Measurements from ENCODE around the gene BCAS3.

Gene BCAS3

DNA sequence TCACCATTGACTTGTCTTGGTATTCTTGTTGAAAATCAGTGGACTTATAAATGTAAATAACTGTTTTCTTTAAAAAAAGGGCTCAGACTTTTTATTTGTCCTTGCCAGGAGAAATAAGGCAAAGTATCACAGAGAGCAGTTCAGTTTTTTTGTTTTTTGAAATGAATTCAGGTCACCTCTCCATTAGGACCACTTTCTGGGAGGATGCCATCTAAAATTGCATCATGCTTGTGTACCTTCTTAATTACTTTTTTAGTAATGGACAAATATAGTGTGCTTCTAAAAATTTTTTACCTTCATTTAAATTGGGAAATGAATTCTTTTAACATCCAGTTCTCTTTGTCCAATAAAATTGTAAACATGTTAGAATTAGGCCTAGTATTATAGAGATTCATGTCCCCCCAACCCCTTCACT, 210.0 kb downstream of the BCAS3 start:
- no peak overlapping the region for H3K4ac ChIP-seq (ENCODE audit: low read depth in 1 of 2, low read length in 2 of 2)
- H3K36me3 ChIP-seq (ENCODE audit: control insufficient read depth in 1 of 2, insufficient read depth in 2 of 2, low read depth in 1 of 2, low read length in 2 of 2) = no peaks in the 10 kb centered on the region
- no peak overlapping the region for H2BK5ac ChIP-seq (ENCODE audit: low read depth, low read length, poor library complexity, severe bottlenecking)
- H3K4me1 ChIP-seq (ENCODE audit: control insufficient read depth, insufficient read depth, low read depth, low read length) = no peaks in the 10 kb centered on the region
- no peak overlapping the region for H3K18ac ChIP-seq (ENCODE audit: low read depth in 1 of 2, low read length in 2 of 2)
- H3K27ac ChIP-seq (ENCODE audit: low read length, poor library complexity, severe bottlenecking) = no peak overlapping the region
- no peak overlapping the region for H4K91ac ChIP-seq (ENCODE audit: low read length)
- H3K27me3 ChIP-seq (ENCODE audit: control insufficient read depth in 1 of 2, insufficient read depth in 1 of 2, low read length in 2 of 2) = no peaks in the 10 kb centered on the region
- no peaks in the 10 kb centered on the region for H3K9me3 ChIP-seq (ENCODE audit: control insufficient read depth, low read length)
- no peak overlapping the region for H2BK12ac ChIP-seq (ENCODE audit: low read length in 2 of 2)
- H3K23ac ChIP-seq (ENCODE audit: low read length in 2 of 2) = no peak overlapping the region
- no peaks in the 10 kb centered on the region for H3K79me1 ChIP-seq (replicated peaks; ENCODE audit: low read length, poor library complexity, severe bottlenecking)
- H3K4me3 ChIP-seq (ENCODE audit: insufficient read depth in 1 of 2, low read depth in 1 of 2, low read length in 2 of 2) = no peak overlapping the region
- H4K8ac ChIP-seq (ENCODE audit: low read length) = no peak overlapping the region
- no peak overlapping the region for H2AFZ ChIP-seq (ENCODE audit: low read depth, low read length)
- H2BK15ac ChIP-seq (ENCODE audit: low read depth, poor library complexity, severe bottlenecking) = no peak overlapping the region
- H3K14ac ChIP-seq (ENCODE audit: low read length in 2 of 2) = no peak overlapping the region
- no peak overlapping the region for H3K9ac ChIP-seq (ENCODE audit: low read length)
- no peak overlapping the region for H3K4me2 ChIP-seq (ENCODE audit: low read length, poor library complexity, severe bottlenecking)
- no peak overlapping the region for H2BK120ac ChIP-seq (ENCODE audit: low read depth, low read length)
- no peak for DNase-seq
- H2AK5ac ChIP-seq (ENCODE audit: low read length, severe bottlenecking) = no peak overlapping the region

DNA sequence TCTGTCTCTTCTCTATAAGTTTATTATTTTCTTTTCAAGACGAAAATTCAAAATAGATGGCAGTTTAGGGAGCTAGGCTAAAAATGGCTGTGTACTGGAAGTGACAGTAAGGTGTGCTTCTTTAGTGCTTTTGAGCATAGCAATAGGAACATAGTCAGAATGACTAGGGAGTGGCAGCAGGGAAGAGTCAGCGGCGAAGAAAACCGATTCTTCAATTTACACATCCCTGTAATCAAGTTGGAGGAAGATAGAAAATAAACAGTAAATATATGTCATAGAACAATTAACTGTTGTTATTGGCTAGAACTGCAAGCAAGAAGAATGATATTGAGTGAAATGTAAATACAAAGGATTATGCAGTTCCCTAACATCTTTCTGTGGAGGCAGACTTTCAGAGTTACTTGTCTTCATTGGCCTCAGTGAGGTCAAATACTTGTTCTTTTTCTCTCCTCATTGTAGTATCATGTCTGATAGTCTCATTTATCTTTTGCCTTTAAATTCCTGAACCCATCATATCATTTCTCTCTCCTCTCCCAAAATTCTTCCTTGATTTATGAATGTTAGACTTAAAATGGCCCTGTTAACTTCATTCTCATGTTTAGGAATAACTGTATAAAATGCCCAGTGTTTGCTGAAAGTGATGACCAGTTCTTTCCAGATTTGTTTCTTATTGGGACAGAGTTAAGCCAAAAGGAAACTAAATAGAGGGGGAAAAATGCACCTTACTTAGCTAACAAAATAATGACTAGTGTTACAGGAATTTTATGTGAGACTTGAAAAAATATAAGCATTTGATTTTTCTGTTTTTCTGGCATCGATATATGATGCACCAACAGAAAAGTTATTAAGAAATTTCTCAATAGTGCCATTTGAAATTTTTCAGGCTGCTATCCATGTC, 211.4 kb downstream of the BCAS3 start:
- H4K91ac ChIP-seq (ENCODE audit: low read length) = no peak overlapping the region
- no peak overlapping the region for H3K27ac ChIP-seq (ENCODE audit: low read length, poor library complexity, severe bottlenecking)
- WGBS = 91% methylated on average over 2 of the region's 5 CpGs
- H3K23ac ChIP-seq (ENCODE audit: low read length in 2 of 2) = no peak overlapping the region
- H3K79me1 ChIP-seq (replicated peaks; ENCODE audit: low read length, poor library complexity, severe bottlenecking) = no peaks in the 10 kb centered on the region
- H2BK120ac ChIP-seq (ENCODE audit: low read depth, low read length) = no peak overlapping the region
- H2BK5ac ChIP-seq (ENCODE audit: low read depth, low read length, poor library complexity, severe bottlenecking) = no peak overlapping the region
- no peak overlapping the region for H2BK15ac ChIP-seq (ENCODE audit: low read depth, poor library complexity, severe bottlenecking)
- H3K4me2 ChIP-seq (ENCODE audit: low read length, poor library complexity, severe bottlenecking) = no peak overlapping the region
- no peak overlapping the region for H2BK12ac ChIP-seq (ENCODE audit: low read length in 2 of 2)
- H3K9me3 ChIP-seq (ENCODE audit: control insufficient read depth, low read length) = peaks cover 10% of the 10 kb centered on the region
- no peaks in the 10 kb centered on the region for H3K27me3 ChIP-seq (ENCODE audit: control insufficient read depth in 1 of 2, insufficient read depth in 1 of 2, low read length in 2 of 2)
- no peak overlapping the region for H2AK5ac ChIP-seq (ENCODE audit: low read length, severe bottlenecking)
- no peak overlapping the region for H3K9ac ChIP-seq (ENCODE audit: low read length)
- no peak overlapping the region for H3K14ac ChIP-seq (ENCODE audit: low read length in 2 of 2)
- no peak overlapping the region for H3K4ac ChIP-seq (ENCODE audit: low read depth in 1 of 2, low read length in 2 of 2)
- no peak overlapping the region for H4K8ac ChIP-seq (ENCODE audit: low read length)
- no peaks in the 10 kb centered on the region for H3K36me3 ChIP-seq (ENCODE audit: control insufficient read depth in 1 of 2, insufficient read depth in 2 of 2, low read depth in 1 of 2, low read length in 2 of 2)
- no peaks in the 10 kb centered on the region for H3K4me1 ChIP-seq (ENCODE audit: control insufficient read depth, insufficient read depth, low read depth, low read length)
- H2AFZ ChIP-seq (ENCODE audit: low read depth, low read length) = no peak overlapping the region
- no peak overlapping the region for H3K4me3 ChIP-seq (ENCODE audit: insufficient read depth in 1 of 2, low read depth in 1 of 2, low read length in 2 of 2)
- no peak for DNase-seq
- no peak overlapping the region for H3K18ac ChIP-seq (ENCODE audit: low read depth in 1 of 2, low read length in 2 of 2)

DNA sequence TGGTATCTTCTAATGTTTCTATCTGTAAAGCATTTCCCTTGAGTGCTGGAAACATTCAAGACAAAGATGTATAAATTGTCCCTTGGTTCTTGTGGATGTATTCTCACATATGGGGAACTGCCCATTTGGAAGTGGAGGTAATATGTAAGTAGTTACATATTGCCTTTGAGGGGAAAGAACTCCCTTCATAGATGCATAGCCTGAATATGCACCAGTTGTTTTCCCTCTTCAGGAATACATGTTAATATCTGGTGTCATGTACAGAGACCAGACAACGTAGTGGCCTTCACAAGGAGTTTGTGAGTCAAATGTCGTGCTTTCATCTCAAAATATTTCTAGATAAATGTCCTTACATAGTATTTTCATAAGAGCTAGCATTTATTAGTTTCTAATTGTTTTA, 213.5 kb downstream of the BCAS3 start:
- Histone ChIP-seq H2AFZ (ENCODE audit: low read depth, low read length) (no peak overlapping the region), H2AK5ac (ENCODE audit: low read length, severe bottlenecking) (no peak overlapping the region), H3K79me1 (replicated peaks; ENCODE audit: low read length, poor library complexity, severe bottlenecking) (no peaks in the 10 kb centered on the region), H2BK5ac (ENCODE audit: low read depth, low read length, poor library complexity, severe bottlenecking) (no peak overlapping the region), H3K9ac (ENCODE audit: low read length) (no peak overlapping the region), H3K27ac (ENCODE audit: low read length, poor library complexity, severe bottlenecking) (no peak overlapping the region), H2BK120ac (ENCODE audit: low read depth, low read length) (no peak overlapping the region), H4K8ac (ENCODE audit: low read length) (no peak overlapping the region), H3K4me2 (ENCODE audit: low read length, poor library complexity, severe bottlenecking) (no peak overlapping the region), H3K14ac (ENCODE audit: low read length in 2 of 2) (no peak overlapping the region), H3K23ac (ENCODE audit: low read length in 2 of 2) (no peak overlapping the region), H3K4ac (ENCODE audit: low read depth in 1 of 2, low read length in 2 of 2) (no peak overlapping the region), H3K4me1 (ENCODE audit: control insufficient read depth, insufficient read depth, low read depth, low read length) (no peaks in the 10 kb centered on the region), H3K36me3 (ENCODE audit: control insufficient read depth in 1 of 2, insufficient read depth in 2 of 2, low read depth in 1 of 2, low read length in 2 of 2) (no peaks in the 10 kb centered on the region), H2BK12ac (ENCODE audit: low read length in 2 of 2) (no peak overlapping the region), H3K18ac (ENCODE audit: low read depth in 1 of 2, low read length in 2 of 2) (no peak overlapping the region), H3K9me3 (ENCODE audit: control insufficient read depth, low read length) (peaks cover 14% of the 10 kb centered on the region), H3K4me3 (ENCODE audit: insufficient read depth in 1 of 2, low read depth in 1 of 2, low read length in 2 of 2) (no peak overlapping the region), H3K27me3 (ENCODE audit: control insufficient read depth in 1 of 2, insufficient read depth in 1 of 2, low read length in 2 of 2) (no peaks in the 10 kb centered on the region), H2BK15ac (ENCODE audit: low read depth, poor library complexity, severe bottlenecking) (no peak overlapping the region), H4K91ac (ENCODE audit: low read length) (no peak overlapping the region)
- no CpG with 5 or more reads among the region's 2 CpGs for WGBS
- no peak for DNase-seq

DNA sequence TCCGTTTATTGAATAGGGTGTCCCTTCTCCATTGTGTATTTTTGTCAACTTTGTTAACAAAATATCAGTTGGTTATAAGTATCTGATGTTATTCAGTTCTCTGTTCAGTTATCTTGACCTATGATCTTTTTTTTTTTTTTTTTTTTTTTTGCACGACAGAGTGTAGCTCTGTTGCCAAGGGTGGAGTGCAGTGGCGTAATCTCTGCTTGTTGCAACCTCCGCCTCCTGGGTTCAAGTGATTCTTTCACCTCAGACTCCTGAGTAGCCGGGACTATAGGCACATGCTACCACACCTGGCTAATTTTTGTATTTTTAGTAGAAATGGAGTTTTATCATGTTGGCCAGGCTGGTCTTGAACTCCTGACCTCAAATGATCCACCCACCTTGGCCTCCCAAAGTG, 215.8 kb downstream of the BCAS3 start:
- no peak overlapping the region for H2BK15ac ChIP-seq (ENCODE audit: low read depth, poor library complexity, severe bottlenecking)
- H2AK5ac ChIP-seq (ENCODE audit: low read length, severe bottlenecking) = no peak overlapping the region
- H2BK5ac ChIP-seq (ENCODE audit: low read depth, low read length, poor library complexity, severe bottlenecking) = no peak overlapping the region
- no peak overlapping the region for H4K8ac ChIP-seq (ENCODE audit: low read length)
- no peak for DNase-seq
- H3K14ac ChIP-seq (ENCODE audit: low read length in 2 of 2) = no peak overlapping the region
- no peak overlapping the region for H3K9ac ChIP-seq (ENCODE audit: low read length)
- no peak overlapping the region for H4K91ac ChIP-seq (ENCODE audit: low read length)
- no peaks in the 10 kb centered on the region for H3K27me3 ChIP-seq (ENCODE audit: control insufficient read depth in 1 of 2, insufficient read depth in 1 of 2, low read length in 2 of 2)
- no peak overlapping the region for H3K27ac ChIP-seq (ENCODE audit: low read length, poor library complexity, severe bottlenecking)
- no peaks in the 10 kb centered on the region for H3K4me1 ChIP-seq (ENCODE audit: control insufficient read depth, insufficient read depth, low read depth, low read length)
- H3K4me3 ChIP-seq (ENCODE audit: insufficient read depth in 1 of 2, low read depth in 1 of 2, low read length in 2 of 2) = no peak overlapping the region
- H3K9me3 ChIP-seq (ENCODE audit: control insufficient read depth, low read length) = peaks cover 25% of the 10 kb centered on the region
- no peaks in the 10 kb centered on the region for H3K36me3 ChIP-seq (ENCODE audit: control insufficient read depth in 1 of 2, insufficient read depth in 2 of 2, low read depth in 1 of 2, low read length in 2 of 2)
- peaks cover 2% of the 10 kb centered on the region for H3K79me1 ChIP-seq (replicated peaks; ENCODE audit: low read length, poor library complexity, severe bottlenecking)
- WGBS = 95% methylated on average over 3 of the region's 5 CpGs
- H3K4me2 ChIP-seq (ENCODE audit: low read length, poor library complexity, severe bottlenecking) = no peak overlapping the region
- no peak overlapping the region for H2BK120ac ChIP-seq (ENCODE audit: low read depth, low read length)
- no peak overlapping the region for H3K4ac ChIP-seq (ENCODE audit: low read depth in 1 of 2, low read length in 2 of 2)
- no peak overlapping the region for H3K23ac ChIP-seq (ENCODE audit: low read length in 2 of 2)
- H3K18ac ChIP-seq (ENCODE audit: low read depth in 1 of 2, low read length in 2 of 2) = no peak overlapping the region
- H2BK12ac ChIP-seq (ENCODE audit: low read length in 2 of 2) = no peak overlapping the region
- H2AFZ ChIP-seq (ENCODE audit: low read depth, low read length) = no peak overlapping the region

All from mesenchymal stem cell (in vitro differentiated cells and primary cell).